Measurements from ENCODE around the gene NAA30. TPM values are rescaled to one million over a fixed set of nuclear protein-coding genes. Genes with fewer than 3 reads are reported as not detected.

Gene NAA30
- total RNA-seq, 1 experiment from 2014 or later = 23.2 TPM

DNA sequence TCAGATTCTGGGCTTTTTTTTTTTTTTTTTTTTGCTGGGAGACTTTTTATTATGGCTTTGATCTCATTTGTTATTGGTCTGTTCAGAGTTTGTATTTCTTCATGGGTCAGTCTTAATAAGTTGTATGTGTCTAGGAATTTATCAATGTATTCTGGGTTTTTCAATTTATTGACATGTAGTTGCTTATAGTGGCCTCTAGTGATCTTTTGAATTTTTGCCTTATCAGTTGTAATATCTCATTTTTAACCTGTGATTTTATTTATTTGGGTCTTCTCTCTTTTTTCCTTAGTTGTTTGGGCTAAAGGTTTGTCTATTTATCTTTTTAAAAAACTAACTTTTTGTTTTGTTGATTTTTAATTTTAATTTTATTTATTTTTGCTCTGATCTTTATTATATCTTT, 45.5 kb downstream of the NAA30 start:
- no peak for ATAC-seq
- TF ChIP-seq EZH2 (IDR thresholded peaks at IDR 0.05; ENCODE audit: low read length, unreplicated experiment) = no peak
- TF ChIP-seq, protein P1, sequence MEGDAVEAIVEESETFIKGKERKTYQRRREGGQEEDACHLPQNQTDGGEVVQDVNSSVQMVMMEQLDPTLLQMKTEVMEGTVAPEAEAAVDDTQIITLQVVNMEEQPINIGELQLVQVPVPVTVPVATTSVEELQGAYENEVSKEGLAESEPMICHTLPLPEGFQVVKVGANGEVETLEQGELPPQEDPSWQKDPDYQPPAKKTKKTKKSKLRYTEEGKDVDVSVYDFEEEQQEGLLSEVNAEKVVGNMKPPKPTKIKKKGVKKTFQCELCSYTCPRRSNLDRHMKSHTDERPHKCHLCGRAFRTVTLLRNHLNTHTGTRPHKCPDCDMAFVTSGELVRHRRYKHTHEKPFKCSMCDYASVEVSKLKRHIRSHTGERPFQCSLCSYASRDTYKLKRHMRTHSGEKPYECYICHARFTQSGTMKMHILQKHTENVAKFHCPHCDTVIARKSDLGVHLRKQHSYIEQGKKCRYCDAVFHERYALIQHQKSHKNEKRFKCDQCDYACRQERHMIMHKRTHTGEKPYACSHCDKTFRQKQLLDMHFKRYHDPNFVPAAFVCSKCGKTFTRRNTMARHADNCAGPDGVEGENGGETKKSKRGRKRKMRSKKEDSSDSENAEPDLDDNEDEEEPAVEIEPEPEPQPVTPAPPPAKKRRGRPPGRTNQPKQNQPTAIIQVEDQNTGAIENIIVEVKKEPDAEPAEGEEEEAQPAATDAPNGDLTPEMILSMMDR (conservative IDR thresholded peaks at IDR 0.05; ENCODE audit: low read depth, low read length) = peak; percentile 53

DNA sequence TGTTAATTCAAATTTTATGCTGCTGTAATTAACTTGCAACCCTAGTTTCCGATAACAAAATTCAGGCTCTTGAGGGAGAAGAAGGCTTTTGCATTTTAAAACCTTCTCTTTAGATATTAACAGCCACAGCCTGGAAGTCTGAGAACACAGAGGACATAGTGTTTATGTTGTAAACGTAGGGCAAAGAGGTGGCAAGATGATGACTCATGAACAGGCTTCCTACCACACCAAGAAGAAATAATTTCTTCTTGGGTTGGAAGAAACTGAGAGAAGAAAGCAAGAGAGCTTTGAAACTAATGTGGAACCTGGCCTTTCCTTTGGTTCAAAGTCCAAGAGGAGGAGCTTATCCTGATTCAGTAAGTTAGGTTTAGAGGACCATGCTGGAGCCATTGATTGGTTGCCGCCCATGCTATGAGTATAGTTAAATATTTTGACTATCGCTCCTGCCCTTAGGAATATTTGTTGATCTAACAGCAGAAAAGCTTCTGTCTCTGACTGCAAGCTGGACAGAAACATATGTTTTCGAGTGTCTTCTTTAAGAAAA, 71.5 kb downstream of the NAA30 start:
- intact Hi-C loops (cut with micrococcal nuclease) = no loop called here
- Histone ChIP-seq H3K9ac (ENCODE audit: low read length) (no peak overlapping the region), H3K9me3 (ENCODE audit: low read length) (no peaks in the 10 kb centered on the region), H3F3A (ENCODE audit: low read length, unreplicated experiment) (no peaks in the 10 kb centered on the region), H3K36me3 (ENCODE audit: low read depth, low read length) (no peaks in the 10 kb centered on the region), H3K4me3 (ENCODE audit: low read length) (no peak overlapping the region), H2AFZ (ENCODE audit: low read length) (no peak overlapping the region), H3K27me3 (ENCODE audit: low read length) (peaks cover 17% of the 10 kb centered on the region), H3K4me2 (ENCODE audit: low read length) (no peak overlapping the region), H3K9me2 (replicated peaks; ENCODE audit: low read length) (no peaks in the 10 kb centered on the region), H3K79me2 (ENCODE audit: low read length) (no peaks in the 10 kb centered on the region), H3K4me1 (ENCODE audit: insufficient read depth, low read length) (no peaks in the 10 kb centered on the region), H4K20me1 (ENCODE audit: low read length) (no peaks in the 10 kb centered on the region), H3K27ac (ENCODE audit: low read length) (no peak overlapping the region)
- ATAC-seq (no peak), DNase-seq (peak; percentile 33)
- CTCF ChIA-PET = no interaction called here
- no TSS peak for BruUV-seq (replicated peaks)
- no peak for TF ChIP-seq EZH2 (IDR thresholded peaks at IDR 0.05; ENCODE audit: low read length, unreplicated experiment)
- TF ChIP-seq EZH2phosphoT487 (IDR thresholded peaks at IDR 0.05; ENCODE audit: borderline replicate concordance, low read length) = no peak
- TF ChIP-seq, protein P1 (conservative IDR thresholded peaks at IDR 0.05; ENCODE audit: low read depth, low read length) = no peak
- POLR2A ChIA-PET (ENCODE audit: unreplicated experiment) = no interaction called here

More for the DNA sequence above, 45.5 kb downstream of the NAA30 start:
- no peak overlapping the region for H3K9ac ChIP-seq (ENCODE audit: low read length)
- H3F3A ChIP-seq (ENCODE audit: low read length, unreplicated experiment) = no peaks in the 10 kb centered on the region
- no TSS peak for BruUV-seq (replicated peaks)
- H3K4me1 ChIP-seq (ENCODE audit: insufficient read depth, low read length) = no peaks in the 10 kb centered on the region
- no peaks in the 10 kb centered on the region for H3K36me3 ChIP-seq (ENCODE audit: low read depth, low read length)
- no peak overlapping the region for H3K27ac ChIP-seq (ENCODE audit: low read length)
- H3K4me2 ChIP-seq (ENCODE audit: low read length) = no peak overlapping the region
- intact Hi-C loops (cut with micrococcal nuclease) = no loop called here
- H3K27me3 ChIP-seq (ENCODE audit: low read length) = peaks cover 24% of the 10 kb centered on the region
- no peaks in the 10 kb centered on the region for H4K20me1 ChIP-seq (ENCODE audit: low read length)
- no peak overlapping the region for H3K4me3 ChIP-seq (ENCODE audit: low read length)
- POLR2A ChIA-PET (ENCODE audit: unreplicated experiment) = no interaction called here
- H3K9me3 ChIP-seq (ENCODE audit: low read length) = no peaks in the 10 kb centered on the region
- CTCF ChIA-PET = no interaction called here
- DNase-seq = no peak
- H3K9me2 ChIP-seq (replicated peaks; ENCODE audit: low read length) = no peaks in the 10 kb centered on the region
- H2AFZ ChIP-seq (ENCODE audit: low read length) = no peak overlapping the region
- H3K79me2 ChIP-seq (ENCODE audit: low read length) = no peaks in the 10 kb centered on the region

DNA sequence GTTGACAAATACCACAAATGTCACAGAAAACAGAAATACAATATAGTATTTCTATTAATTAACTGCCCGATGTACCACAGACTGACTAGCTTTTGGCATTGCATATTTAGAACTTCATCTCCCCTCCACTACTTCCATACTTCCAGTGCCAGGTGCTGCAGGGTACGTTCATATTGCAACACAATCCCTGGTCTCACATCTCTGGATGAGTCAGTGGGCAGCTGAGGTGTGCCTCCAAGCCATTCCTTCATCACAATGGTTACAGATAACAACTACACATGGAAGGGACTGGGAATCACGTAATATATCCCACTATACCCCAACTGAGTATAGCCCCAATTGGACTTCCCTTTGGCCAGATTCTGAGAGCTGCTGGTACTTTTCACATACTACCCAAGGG, 72.2 kb downstream of the NAA30 start:
- ChIA-PET CTCF (no interaction called here), POLR2A (ENCODE audit: unreplicated experiment) (no interaction called here)
- TF ChIP-seq, protein P1 (conservative IDR thresholded peaks at IDR 0.05; ENCODE audit: low read depth, low read length) = no peak
- TF ChIP-seq EZH2phosphoT487 (IDR thresholded peaks at IDR 0.05; ENCODE audit: borderline replicate concordance, low read length) (no peak), EZH2 (IDR thresholded peaks at IDR 0.05; ENCODE audit: low read length, unreplicated experiment) (no peak)
- Histone ChIP-seq H3K9me2 (replicated peaks; ENCODE audit: low read length) (no peaks in the 10 kb centered on the region), H3K36me3 (ENCODE audit: low read depth, low read length) (no peaks in the 10 kb centered on the region), H3K27me3 (ENCODE audit: low read length) (peaks cover 13% of the 10 kb centered on the region), H3F3A (ENCODE audit: low read length, unreplicated experiment) (no peaks in the 10 kb centered on the region), H3K4me1 (ENCODE audit: insufficient read depth, low read length) (no peaks in the 10 kb centered on the region), H3K27ac (ENCODE audit: low read length) (no peak overlapping the region), H4K20me1 (ENCODE audit: low read length) (no peaks in the 10 kb centered on the region), H3K4me2 (ENCODE audit: low read length) (no peak overlapping the region), H3K79me2 (ENCODE audit: low read length) (no peaks in the 10 kb centered on the region), H2AFZ (ENCODE audit: low read length) (no peak overlapping the region), H3K4me3 (ENCODE audit: low read length) (no peak overlapping the region), H3K9ac (ENCODE audit: low read length) (no peak overlapping the region), H3K9me3 (ENCODE audit: low read length) (no peaks in the 10 kb centered on the region)
- DNase-seq (peak; percentile 55), ATAC-seq (no peak)
- intact Hi-C loops (cut with micrococcal nuclease) = no loop called here
- no TSS peak for BruUV-seq (replicated peaks)

Measured in PC-3 (cell line).